ENCODE results near the gene SRGAP3.

SRGAP3 gene

GRCh38 chr3:9110316-9110715 is 139.1 kb downstream of the SRGAP3 start:
- TF ChIP-seq CTCF (IDR thresholded peaks at IDR 0.05; ENCODE audit: control insufficient read depth, insufficient read depth, low read depth, low read length, missing control alignments): no peak
- H3K4me3 ChIP-seq (ENCODE audit: control insufficient read depth, low read depth, low read length): no peak overlapping the region
- no peak for DNase-seq (ENCODE audit: low read depth)

- no peak overlapping the region for H3K4me3 ChIP-seq (ENCODE audit: control insufficient read depth, low read depth, low read length)
- DNase-seq (ENCODE audit: low read depth): no peak
- no peak for TF ChIP-seq CTCF (IDR thresholded peaks at IDR 0.05; ENCODE audit: control insufficient read depth, insufficient read depth, low read depth, low read length, missing control alignments)
These were observed 139.9 kb downstream of the SRGAP3 start for GRCh38 chr3:9109568-9109914.

- no peak overlapping the region for H3K4me3 ChIP-seq (ENCODE audit: control insufficient read depth, low read depth, low read length)
- DNase-seq (ENCODE audit: low read depth): no peak
- TF ChIP-seq CTCF (IDR thresholded peaks at IDR 0.05; ENCODE audit: control insufficient read depth, insufficient read depth, low read depth, low read length, missing control alignments): no peak
These were observed 140.4 kb downstream of the SRGAP3 start for GRCh38 chr3:9108876-9109567.

- no peak for TF ChIP-seq CTCF (IDR thresholded peaks at IDR 0.05; ENCODE audit: control insufficient read depth, insufficient read depth, low read depth, low read length, missing control alignments)
- DNase-seq (ENCODE audit: low read depth): no peak
- H3K4me3 ChIP-seq (ENCODE audit: control insufficient read depth, low read depth, low read length): no peak overlapping the region
These were observed 141.7 kb downstream of the SRGAP3 start for GRCh38 chr3:9107738-9108137.

- no peak for DNase-seq (ENCODE audit: low read depth)
These were observed 144.0 kb downstream of the SRGAP3 start for GRCh38 chr3:9105421-9105820.

GRCh38 chr3:9104121-9104520 is 145.3 kb downstream of the SRGAP3 start:
- TF ChIP-seq CTCF (IDR thresholded peaks at IDR 0.05; ENCODE audit: control insufficient read depth, insufficient read depth, low read depth, low read length, missing control alignments): no peak
- DNase-seq (ENCODE audit: low read depth): no peak
- H3K4me3 ChIP-seq (ENCODE audit: control insufficient read depth, low read depth, low read length): no peak overlapping the region

More at GRCh38 chr3:9105421-9105820, 144.0 kb downstream of the SRGAP3 start:
- H3K4me3 ChIP-seq (ENCODE audit: control insufficient read depth, low read depth, low read length): no peak overlapping the region
- TF ChIP-seq CTCF (IDR thresholded peaks at IDR 0.05; ENCODE audit: control insufficient read depth, insufficient read depth, low read depth, low read length, missing control alignments): no peak
